ENCODE measurements around the gene CYP11A1.

CYP11A1 gene

GRCh38 chr15:74332011-74332410 lies 35.4 kb downstream of the CYP11A1 start:
- ChIA-PET CTCF (no interaction called here), POLR2A (ENCODE audit: low non-redundant PET) (no interaction called here)
- TF ChIP-seq, protein P1, sequence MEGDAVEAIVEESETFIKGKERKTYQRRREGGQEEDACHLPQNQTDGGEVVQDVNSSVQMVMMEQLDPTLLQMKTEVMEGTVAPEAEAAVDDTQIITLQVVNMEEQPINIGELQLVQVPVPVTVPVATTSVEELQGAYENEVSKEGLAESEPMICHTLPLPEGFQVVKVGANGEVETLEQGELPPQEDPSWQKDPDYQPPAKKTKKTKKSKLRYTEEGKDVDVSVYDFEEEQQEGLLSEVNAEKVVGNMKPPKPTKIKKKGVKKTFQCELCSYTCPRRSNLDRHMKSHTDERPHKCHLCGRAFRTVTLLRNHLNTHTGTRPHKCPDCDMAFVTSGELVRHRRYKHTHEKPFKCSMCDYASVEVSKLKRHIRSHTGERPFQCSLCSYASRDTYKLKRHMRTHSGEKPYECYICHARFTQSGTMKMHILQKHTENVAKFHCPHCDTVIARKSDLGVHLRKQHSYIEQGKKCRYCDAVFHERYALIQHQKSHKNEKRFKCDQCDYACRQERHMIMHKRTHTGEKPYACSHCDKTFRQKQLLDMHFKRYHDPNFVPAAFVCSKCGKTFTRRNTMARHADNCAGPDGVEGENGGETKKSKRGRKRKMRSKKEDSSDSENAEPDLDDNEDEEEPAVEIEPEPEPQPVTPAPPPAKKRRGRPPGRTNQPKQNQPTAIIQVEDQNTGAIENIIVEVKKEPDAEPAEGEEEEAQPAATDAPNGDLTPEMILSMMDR (conservative IDR thresholded peaks at IDR 0.05; ENCODE audit: low read depth): no peak
- no peak for DNase-seq (ENCODE audit: low spot score)
- no peak overlapping the region for H3K27ac ChIP-seq

DNA sequence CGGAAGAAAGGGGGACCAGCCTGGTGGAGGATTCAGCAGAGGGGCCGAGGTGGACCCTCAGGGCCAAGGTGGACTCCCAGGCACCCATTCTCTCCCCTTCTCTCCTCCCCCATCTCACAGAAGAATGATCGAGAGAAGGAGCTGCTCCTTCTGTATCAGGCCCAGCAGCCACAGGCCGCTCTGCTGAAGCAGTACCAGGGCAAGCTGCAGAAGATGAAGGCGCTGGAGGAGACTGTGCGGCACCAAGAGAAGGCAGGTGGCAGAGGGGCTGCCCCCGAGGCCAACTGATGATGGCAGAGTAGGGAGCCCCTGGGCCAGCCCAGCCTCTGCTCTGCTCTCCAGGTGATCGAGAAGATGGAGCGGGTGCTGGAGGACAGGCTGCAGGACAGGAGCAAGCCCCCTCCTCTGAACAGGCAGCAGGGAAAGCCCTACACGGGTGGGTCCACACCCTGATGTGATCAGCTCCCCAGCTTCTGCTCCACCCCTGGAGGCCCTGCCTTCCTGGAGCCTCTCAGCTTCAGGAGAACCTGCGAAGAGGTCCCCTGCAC lies 36.5 kb downstream of the CYP11A1 start:
- ChIA-PET CTCF (interaction anchor here (0.6 to 1.7 kb wide), 4 partner anchors 9 to 21 kb away, joined by 3 to 6 read pairs (median 4); no protein-coding TSS in a partner anchor), POLR2A (ENCODE audit: low non-redundant PET) (interaction anchor here (0.6 kb wide), 1 partner anchor 1669 kb away, joined by 3 read pairs; no protein-coding TSS in a partner anchor)
- H3K27ac ChIP-seq: no peak overlapping the region
- TF ChIP-seq, protein P1 (conservative IDR thresholded peaks at IDR 0.05; ENCODE audit: low read depth): no peak
- no peak for DNase-seq (ENCODE audit: low spot score)

GRCh38 chr15:74328331-74329056 lies 39.0 kb downstream of the CYP11A1 start:
- TF ChIP-seq, protein P1 (conservative IDR thresholded peaks at IDR 0.05; ENCODE audit: low read depth): no peak
- DNase-seq (ENCODE audit: low spot score): no peak
- POLR2A ChIA-PET (ENCODE audit: low non-redundant PET): no interaction called here
- H3K27ac ChIP-seq: no peak overlapping the region
- CTCF ChIA-PET: interaction anchor here (0.6 kb wide), 1 partner anchor 283 kb away, joined by 4 read pairs; no protein-coding TSS in a partner anchor

DNA sequence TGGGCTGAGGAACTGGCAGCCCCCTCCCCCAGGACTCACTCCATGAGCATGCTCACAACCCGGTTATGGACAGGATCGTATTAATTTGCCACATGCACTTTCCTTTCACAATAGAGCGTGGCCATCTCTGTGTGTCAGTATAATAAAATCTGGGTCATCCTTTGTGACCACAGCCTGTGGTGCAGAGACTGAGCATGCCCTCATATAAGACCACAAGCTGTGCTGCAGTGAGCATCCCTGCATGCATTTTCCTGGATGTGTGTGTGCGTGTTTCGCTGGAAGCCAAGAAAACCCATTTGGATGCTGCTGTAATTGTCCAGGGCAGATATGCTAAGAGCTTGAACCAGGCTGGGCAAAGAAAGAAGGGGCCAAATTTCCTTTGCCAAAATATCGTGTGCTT lies 39.7 kb downstream of the CYP11A1 start:
- DNase-seq (ENCODE audit: low spot score): no peak
- TF ChIP-seq, protein P1 (conservative IDR thresholded peaks at IDR 0.05; ENCODE audit: low read depth): no peak
- ChIA-PET CTCF (interaction anchor here (0.6 kb wide), 1 partner anchor 20 kb away, joined by 4 read pairs; no protein-coding TSS in a partner anchor), POLR2A (ENCODE audit: low non-redundant PET) (interaction anchor here (0.6 kb wide), 1 partner anchor 19 kb away, joined by 3 read pairs; no protein-coding TSS in a partner anchor)
- no peak overlapping the region for H3K27ac ChIP-seq

GRCh38 chr15:74326746-74327145 lies 40.7 kb downstream of the CYP11A1 start:
- no peak for DNase-seq (ENCODE audit: low spot score)
- no peak overlapping the region for H3K27ac ChIP-seq
- CTCF ChIA-PET: no interaction called here
- TF ChIP-seq, protein P1 (conservative IDR thresholded peaks at IDR 0.05; ENCODE audit: low read depth): no peak
- POLR2A ChIA-PET (ENCODE audit: low non-redundant PET): no interaction called here

GRCh38 chr15:74324714-74325113 lies 42.7 kb downstream of the CYP11A1 start:
- ChIA-PET CTCF (interaction anchor here (1.5 kb wide), 1 partner anchor 17 kb away, joined by 6 read pairs; no protein-coding TSS in a partner anchor), POLR2A (ENCODE audit: low non-redundant PET) (no interaction called here)
- no peak for DNase-seq (ENCODE audit: low spot score)
- no peak overlapping the region for H3K27ac ChIP-seq
- TF ChIP-seq, protein P1 (conservative IDR thresholded peaks at IDR 0.05; ENCODE audit: low read depth): no peak

All from RWPE1 (cell line).